Activated T-helper 1 cell treated with anti-CD3 and anti-CD28 coated beads, Interleukin-12 subunit alpha, Interleukin-12 subunit beta, Interleukin-2, Interleukin-4 antibody, amounts not matched to agents 30 ng/mL and 10 ng/mL and 1 ng/mL, durations not matched to agents 14 hours and 24 hours and 36 hours (primary cell): ENCODE results near the gene POU6F2. TPM values are rescaled to one million over a fixed set of nuclear protein-coding genes. Genes with fewer than 3 reads are reported as not detected.

ENCODE experiments used
- DNase-seq: peaks from one replicate; pipeline ENCODE4 v3.0.0; 2021; ENCODE audit warnings: low spot score
- H3K27ac Mint-ChIP-seq: one replicate; pipeline ENCODE4 v1.8.0; 2021; ENCODE audit warnings: mild to moderate bottlenecking, mixed read lengths
- H3K27me3 Mint-ChIP-seq: one replicate; pipeline ENCODE4 v1.8.0; 2022; ENCODE audit warnings: mild to moderate bottlenecking, moderate library complexity, mixed read lengths; ENCODE audit not compliant: insufficient read depth
- H3K36me3 Mint-ChIP-seq: one replicate; pipeline ENCODE4 v1.8.0; 2021; ENCODE audit warnings: low read depth, mixed read lengths
- H3K4me1 Mint-ChIP-seq: one replicate; pipeline ENCODE4 v1.8.0; 2021; ENCODE audit warnings: low read depth, mixed read lengths
- H3K4me3 Mint-ChIP-seq: one replicate; pipeline ENCODE4 v1.8.0; 2021; ENCODE audit warnings: mild to moderate bottlenecking, moderate library complexity, mixed read lengths
- H3K9me3 Mint-ChIP-seq: one replicate; pipeline ENCODE4 v1.8.0; 2021; ENCODE audit warnings: mixed read lengths
- intact Hi-C: fragments of 100-400 bp; cut with micrococcal nuclease; formaldehyde crosslinking; loops from one replicate; pipeline ENCODE4 v1.15.1; 2024
- total RNA-seq: library from RNA; stranded (reverse); gene quantifications from 2 replicates; pipeline ENCODE4 v1.2.3, GENCODE V29; 2022

The POU6F2 gene
- total RNA-seq, 1 donor from 2014 or later: not detected

- no peaks in the 10 kb centered on the region for H3K9me3 Mint-ChIP-seq
- no peak overlapping the region for H3K4me3 Mint-ChIP-seq
- DNase-seq: no peak
- H3K27ac Mint-ChIP-seq: no peak overlapping the region
- H3K27me3 Mint-ChIP-seq: peaks cover 6% of the 10 kb centered on the region
- intact Hi-C loops: no loop called here
- H3K4me1 Mint-ChIP-seq: no peaks in the 10 kb centered on the region
- H3K36me3 Mint-ChIP-seq: no peaks in the 10 kb centered on the region
These were observed 323.8 kb downstream of the POU6F2 start for GRCh38 chr7:39301543-39301942.

- no peak overlapping the region for H3K4me3 Mint-ChIP-seq
- H3K4me1 Mint-ChIP-seq: no peaks in the 10 kb centered on the region
- intact Hi-C loops: no loop called here
- H3K9me3 Mint-ChIP-seq: no peaks in the 10 kb centered on the region
- H3K27me3 Mint-ChIP-seq: peaks cover 6% of the 10 kb centered on the region
- no peak overlapping the region for H3K27ac Mint-ChIP-seq
- DNase-seq: no peak
- no peaks in the 10 kb centered on the region for H3K36me3 Mint-ChIP-seq
These were observed 326.5 kb downstream of the POU6F2 start for GRCh38 chr7:39304178-39304577.

DNA sequence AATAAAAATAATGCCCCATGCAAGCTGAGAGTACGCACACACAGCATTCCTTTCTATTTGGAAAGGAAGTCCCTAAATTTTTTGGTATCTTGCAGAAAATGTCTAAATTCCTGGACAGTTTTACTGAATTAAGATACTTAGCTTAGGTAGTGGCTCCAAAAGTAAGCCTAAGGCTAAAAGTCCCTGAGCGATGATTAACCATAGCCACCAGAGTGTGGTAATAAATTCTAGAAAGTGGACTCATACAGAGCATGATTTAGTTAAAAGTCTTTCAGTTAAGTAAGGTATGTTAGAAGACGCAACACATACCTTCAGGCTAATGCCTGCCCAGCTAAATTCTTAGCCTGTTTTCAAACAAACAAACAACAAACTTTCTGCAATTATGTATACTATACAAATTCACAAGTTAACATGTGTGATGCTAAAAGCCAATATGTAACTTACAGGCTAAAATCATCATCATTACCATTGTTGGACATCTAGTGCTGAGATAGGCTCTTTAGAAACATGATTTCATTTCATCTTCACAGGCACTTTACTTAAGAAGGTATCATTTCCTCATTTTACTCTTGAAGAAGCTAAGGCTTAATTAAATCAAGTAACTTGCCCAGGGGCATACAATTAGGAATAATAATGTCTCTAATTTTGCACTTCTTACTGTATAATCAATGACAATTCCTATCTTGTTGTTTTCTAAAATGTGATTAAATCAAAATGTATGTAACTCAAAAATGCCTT, 327.1 kb downstream of the POU6F2 start:
- intact Hi-C loops: no loop called here
- no peaks in the 10 kb centered on the region for H3K9me3 Mint-ChIP-seq
- H3K27me3 Mint-ChIP-seq: peaks cover 6% of the 10 kb centered on the region
- H3K36me3 Mint-ChIP-seq: no peaks in the 10 kb centered on the region
- H3K27ac Mint-ChIP-seq: no peak overlapping the region
- H3K4me1 Mint-ChIP-seq: no peaks in the 10 kb centered on the region
- no peak for DNase-seq
- no peak overlapping the region for H3K4me3 Mint-ChIP-seq

- Mint-ChIP-seq H3K4me3 (no peak overlapping the region), H3K27me3 (peaks cover 6% of the 10 kb centered on the region), H3K36me3 (no peaks in the 10 kb centered on the region), H3K4me1 (no peaks in the 10 kb centered on the region), H3K27ac (no peak overlapping the region), H3K9me3 (no peaks in the 10 kb centered on the region)
- DNase-seq: no peak
- intact Hi-C loops: no loop called here
These were observed 328.4 kb downstream of the POU6F2 start for GRCh38 chr7:39306016-39306570.

DNA sequence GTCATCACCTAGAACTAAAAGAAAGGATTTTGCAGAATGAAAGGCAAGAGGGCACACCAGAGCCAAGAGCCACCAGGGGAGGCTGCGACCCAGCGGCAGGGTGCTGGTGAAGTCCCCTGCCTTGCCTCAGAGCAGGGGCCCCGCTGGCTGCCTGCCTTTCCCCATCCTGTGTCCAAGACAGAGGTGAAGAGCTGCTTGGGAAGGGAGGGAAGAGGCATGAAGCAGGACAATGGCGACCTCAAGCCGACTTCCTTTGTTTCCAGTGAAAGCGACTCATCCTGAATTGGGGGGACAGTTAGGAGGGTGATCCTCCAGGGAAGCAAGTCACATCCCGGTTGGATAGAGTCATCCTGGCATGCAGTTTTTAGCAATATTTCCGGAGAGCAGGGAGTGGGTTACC, 333.0 kb downstream of the POU6F2 start:
- H3K9me3 Mint-ChIP-seq: no peaks in the 10 kb centered on the region
- DNase-seq: no peak
- no peaks in the 10 kb centered on the region for H3K4me1 Mint-ChIP-seq
- no peaks in the 10 kb centered on the region for H3K27me3 Mint-ChIP-seq
- no peak overlapping the region for H3K4me3 Mint-ChIP-seq
- intact Hi-C loops: no loop called here
- H3K27ac Mint-ChIP-seq: no peak overlapping the region
- no peaks in the 10 kb centered on the region for H3K36me3 Mint-ChIP-seq

GRCh38 chr7:39312254-39312989, 334.7 kb downstream of the POU6F2 start:
- Mint-ChIP-seq H3K9me3 (no peaks in the 10 kb centered on the region), H3K36me3 (no peaks in the 10 kb centered on the region), H3K4me1 (no peaks in the 10 kb centered on the region), H3K27ac (no peak overlapping the region), H3K4me3 (no peak overlapping the region), H3K27me3 (no peaks in the 10 kb centered on the region)
- no peak for DNase-seq
- intact Hi-C loops: no loop called here

DNA sequence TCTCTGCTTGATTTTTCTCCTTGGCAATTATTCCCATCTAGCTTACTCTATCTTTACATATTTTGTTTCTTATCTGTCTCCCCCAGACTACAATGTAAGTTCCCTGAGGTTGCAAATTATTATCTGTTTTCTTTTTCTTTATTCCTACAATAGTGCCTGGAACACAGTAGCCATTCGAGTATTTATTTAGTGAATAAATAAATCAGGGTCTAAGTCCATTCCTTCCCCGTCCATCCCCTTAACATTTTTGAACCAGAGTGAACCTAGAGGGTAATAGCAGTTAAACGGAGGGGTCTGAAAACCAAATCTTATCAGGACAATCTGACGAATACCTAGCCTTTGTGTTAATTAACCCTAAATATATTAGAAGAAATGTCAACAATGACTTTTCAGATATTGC, 335.7 kb downstream of the POU6F2 start:
- Mint-ChIP-seq H3K9me3 (no peaks in the 10 kb centered on the region), H3K27me3 (no peaks in the 10 kb centered on the region), H3K27ac (no peak overlapping the region), H3K4me3 (no peak overlapping the region), H3K4me1 (no peaks in the 10 kb centered on the region), H3K36me3 (no peaks in the 10 kb centered on the region)
- intact Hi-C loops: no loop called here
- no peak for DNase-seq

DNA sequence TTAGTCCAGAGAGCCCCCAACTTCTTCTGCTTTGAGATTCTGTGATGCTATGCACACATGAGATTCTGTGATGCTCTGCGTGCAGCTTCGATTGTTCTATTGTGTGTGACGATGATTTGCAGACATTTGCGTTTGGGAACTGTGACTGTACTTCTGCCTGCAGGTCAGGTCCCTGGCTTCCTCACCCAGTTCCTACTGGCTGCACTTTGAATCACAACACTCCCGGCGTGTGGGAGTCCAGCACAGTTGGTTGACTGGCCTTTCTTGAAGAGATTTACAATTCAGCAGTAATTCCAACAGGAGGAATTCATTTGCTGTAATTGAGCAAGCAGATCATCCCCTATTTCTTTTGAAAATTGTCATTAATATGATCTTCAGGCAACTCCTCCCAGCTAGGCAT, 336.3 kb downstream of the POU6F2 start:
- H3K36me3 Mint-ChIP-seq: no peaks in the 10 kb centered on the region
- H3K27ac Mint-ChIP-seq: no peak overlapping the region
- H3K4me1 Mint-ChIP-seq: no peaks in the 10 kb centered on the region
- no peak overlapping the region for H3K4me3 Mint-ChIP-seq
- intact Hi-C loops: no loop called here
- DNase-seq: no peak
- no peaks in the 10 kb centered on the region for H3K9me3 Mint-ChIP-seq
- H3K27me3 Mint-ChIP-seq: no peaks in the 10 kb centered on the region

GRCh38 chr7:39317107-39317506, 339.4 kb downstream of the POU6F2 start:
- no peak overlapping the region for H3K4me3 Mint-ChIP-seq
- H3K36me3 Mint-ChIP-seq: no peaks in the 10 kb centered on the region
- H3K27me3 Mint-ChIP-seq: no peaks in the 10 kb centered on the region
- intact Hi-C loops: no loop called here
- H3K4me1 Mint-ChIP-seq: no peaks in the 10 kb centered on the region
- no peaks in the 10 kb centered on the region for H3K9me3 Mint-ChIP-seq
- H3K27ac Mint-ChIP-seq: no peak overlapping the region
- DNase-seq: no peak

GRCh38 chr7:39317896-39318295, 340.2 kb downstream of the POU6F2 start:
- no peak overlapping the region for H3K27ac Mint-ChIP-seq
- no peaks in the 10 kb centered on the region for H3K36me3 Mint-ChIP-seq

DNA sequence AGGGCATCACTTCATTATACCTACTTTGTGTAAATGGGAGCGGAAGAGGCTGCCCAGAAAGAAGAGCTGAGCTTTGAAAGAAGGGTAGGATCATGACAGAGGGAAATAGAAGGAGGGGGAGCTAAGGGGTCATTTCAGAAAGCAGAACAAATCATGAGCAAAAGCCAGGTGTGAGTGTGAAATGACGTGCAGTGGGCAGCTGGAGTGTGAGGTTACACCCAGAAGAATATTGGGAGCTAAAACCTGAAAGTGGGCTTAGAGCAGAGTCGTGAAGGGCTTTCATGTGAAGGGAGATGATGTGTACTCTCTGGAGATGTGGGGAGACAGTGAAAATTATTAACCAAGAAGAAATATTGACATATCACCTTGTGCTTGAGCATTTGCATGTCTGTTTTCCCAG, 343.5 kb downstream of the POU6F2 start:
- Mint-ChIP-seq H3K27me3 (peaks cover 2% of the 10 kb centered on the region), H3K9me3 (no peaks in the 10 kb centered on the region)

More at GRCh38 chr7:39317896-39318295, 340.2 kb downstream of the POU6F2 start:
- Mint-ChIP-seq H3K9me3 (no peaks in the 10 kb centered on the region), H3K4me3 (no peak overlapping the region), H3K27me3 (peaks cover 1% of the 10 kb centered on the region), H3K4me1 (no peaks in the 10 kb centered on the region)
- no peak for DNase-seq
- intact Hi-C loops: no loop called here

DNA sequence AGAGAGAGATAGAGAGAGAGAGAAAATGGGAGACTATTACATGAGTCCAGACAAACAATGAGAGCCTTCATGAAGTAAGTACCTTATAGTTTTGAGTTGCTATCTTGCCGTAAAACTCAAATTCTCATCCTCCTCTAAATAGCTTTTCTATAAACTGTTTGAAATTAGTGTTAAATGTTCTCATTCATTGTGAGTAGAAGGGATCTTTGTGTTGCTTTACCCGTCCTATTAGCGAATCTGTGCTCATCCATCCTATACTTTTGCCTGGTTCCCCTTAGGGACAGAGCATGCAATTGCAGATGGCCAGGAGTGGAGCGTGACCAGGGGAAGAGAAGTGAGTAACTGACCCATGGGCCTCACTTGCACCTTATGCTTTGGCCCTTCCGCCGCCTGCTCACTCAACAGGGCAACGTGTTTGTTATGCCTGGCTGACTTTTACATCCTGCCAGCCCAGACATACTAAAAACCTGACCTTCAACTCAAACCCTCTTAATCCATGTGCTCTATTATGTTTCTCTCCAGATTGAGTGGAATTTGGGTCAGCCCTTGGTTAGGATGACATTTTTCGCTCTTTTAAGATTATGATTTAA, 344.3 kb downstream of the POU6F2 start:
- no peaks in the 10 kb centered on the region for H3K4me1 Mint-ChIP-seq
- no peak overlapping the region for H3K27ac Mint-ChIP-seq
- H3K4me3 Mint-ChIP-seq: no peak overlapping the region
- H3K9me3 Mint-ChIP-seq: no peaks in the 10 kb centered on the region
- H3K36me3 Mint-ChIP-seq: no peaks in the 10 kb centered on the region
- peaks cover 4% of the 10 kb centered on the region for H3K27me3 Mint-ChIP-seq
- intact Hi-C loops: no loop called here
- no peak for DNase-seq

More for the DNA sequence above, 343.5 kb downstream of the POU6F2 start:
- DNase-seq: no peak
- intact Hi-C loops: no loop called here
- no peak overlapping the region for H3K27ac Mint-ChIP-seq
- H3K4me1 Mint-ChIP-seq: no peaks in the 10 kb centered on the region
- no peak overlapping the region for H3K4me3 Mint-ChIP-seq
- no peaks in the 10 kb centered on the region for H3K36me3 Mint-ChIP-seq

DNA sequence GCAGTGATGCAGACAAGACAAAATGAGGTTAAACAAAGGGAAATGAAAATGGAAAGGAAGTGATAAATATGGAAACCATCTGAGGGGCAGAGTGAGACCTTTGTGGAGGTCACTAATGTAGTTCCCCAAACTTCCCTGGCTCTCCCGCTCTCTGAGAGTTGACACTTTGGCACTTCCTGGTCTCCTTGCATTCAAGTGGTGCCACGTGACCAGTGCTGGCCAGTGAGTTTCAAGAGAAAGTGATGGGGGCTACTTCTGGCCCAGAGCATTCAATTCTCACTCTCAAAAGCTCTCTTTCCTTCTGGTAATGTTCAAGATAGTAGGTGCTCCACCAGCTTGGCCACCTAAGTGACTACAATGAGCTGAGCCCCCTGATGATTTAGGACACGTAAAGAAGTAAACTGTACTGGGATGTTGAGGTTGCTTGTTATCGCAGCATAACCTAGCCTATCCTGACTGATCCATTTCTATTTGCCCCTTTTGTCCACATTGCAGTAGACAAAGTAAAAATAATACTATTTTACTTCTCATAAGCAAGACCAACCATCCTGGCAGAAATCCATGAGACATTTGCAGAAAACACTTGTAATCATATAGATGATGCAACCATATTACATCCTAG, 346.5 kb downstream of the POU6F2 start:
- H3K4me1 Mint-ChIP-seq: no peaks in the 10 kb centered on the region
- no peak for DNase-seq
- no peaks in the 10 kb centered on the region for H3K9me3 Mint-ChIP-seq
- no peaks in the 10 kb centered on the region for H3K36me3 Mint-ChIP-seq
- peaks cover 4% of the 10 kb centered on the region for H3K27me3 Mint-ChIP-seq
- H3K27ac Mint-ChIP-seq: no peak overlapping the region
- intact Hi-C loops: no loop called here
- no peak overlapping the region for H3K4me3 Mint-ChIP-seq
